ENCODE results near the gene COX5A.

Gene COX5A

DNA sequence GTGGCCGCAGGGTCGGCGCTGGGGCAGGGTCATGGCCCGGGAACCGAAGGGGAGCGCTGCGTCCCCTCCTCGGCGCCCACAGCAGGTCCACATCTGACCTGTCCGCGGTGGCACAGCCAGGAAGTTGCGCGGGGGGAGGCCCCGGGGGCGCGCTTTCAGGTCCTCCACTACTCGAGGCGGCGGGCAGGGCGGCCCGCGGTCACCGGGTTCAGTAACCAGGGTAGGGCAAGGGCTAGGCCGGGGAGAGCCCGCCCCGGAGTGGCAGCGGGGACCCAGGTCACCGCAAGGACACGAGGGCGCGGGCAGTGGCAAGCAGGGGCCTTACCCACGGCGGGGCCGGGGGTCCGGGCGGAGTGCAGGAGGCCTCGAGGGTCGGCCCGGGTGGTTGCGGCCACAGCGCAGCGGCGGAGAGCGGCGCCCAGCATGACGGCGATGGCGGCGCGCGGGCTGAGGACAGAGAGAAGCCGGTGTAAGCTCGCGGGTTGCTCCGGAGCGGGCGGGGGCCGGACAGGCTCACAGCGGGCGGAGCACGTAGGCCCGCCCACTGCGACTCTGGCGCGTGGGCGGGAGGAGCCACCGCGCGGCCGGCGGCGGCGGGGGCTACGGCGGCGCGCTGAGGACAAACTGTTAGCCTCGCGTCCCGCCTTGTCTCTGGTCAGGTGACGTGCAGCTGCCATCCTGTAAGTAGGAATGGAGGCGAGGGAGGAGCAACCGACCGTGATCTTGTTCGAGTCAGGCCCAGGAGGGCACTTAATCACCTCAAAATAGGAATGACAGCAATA, at the start of gene COX5A:
COX5A (minus strand) TSS at position 484 of the 782 bp plus-strand sequence; CDS start at position 425, 59 bp downstream.
- DNase-seq = peak; percentile 98
- no peak for TF ChIP-seq GATA1 (IDR thresholded peaks at IDR 0.05; ENCODE audit: low read depth, low read length)
- peak; percentile 89 for TF ChIP-seq POLR2A (IDR thresholded peaks at IDR 0.05; ENCODE audit: low read length)

DNA sequence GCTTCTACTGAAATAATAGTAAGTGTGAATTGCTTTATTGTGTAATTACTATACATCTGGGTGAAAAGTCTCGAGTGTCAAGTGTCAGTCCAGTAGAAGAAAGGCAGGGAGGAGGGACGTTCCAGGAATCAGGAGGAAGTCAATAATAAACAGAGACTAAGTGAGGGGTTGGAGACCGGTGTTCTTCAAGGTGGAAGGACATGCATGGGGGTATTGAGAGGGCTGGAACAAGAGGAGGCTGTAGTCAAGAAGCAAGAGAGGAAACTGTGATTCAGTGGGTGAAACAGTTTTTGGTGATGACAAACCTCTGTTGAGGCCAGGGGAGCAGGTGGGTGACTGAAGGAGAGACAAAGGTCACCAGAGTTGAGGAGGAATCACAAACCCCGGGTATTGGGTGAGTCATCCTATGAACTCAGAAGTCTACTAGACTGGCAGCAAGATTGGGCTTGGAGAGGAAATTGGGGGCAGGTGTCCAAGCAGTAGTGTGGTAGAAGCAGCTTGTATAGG, 45.9 kb upstream of the COX5A start:
- TF ChIP-seq GATA1 (IDR thresholded peaks at IDR 0.05; ENCODE audit: low read depth, low read length) = no peak
- TF ChIP-seq POLR2A (IDR thresholded peaks at IDR 0.05; ENCODE audit: low read length) = no peak
- no peak for DNase-seq

DNA sequence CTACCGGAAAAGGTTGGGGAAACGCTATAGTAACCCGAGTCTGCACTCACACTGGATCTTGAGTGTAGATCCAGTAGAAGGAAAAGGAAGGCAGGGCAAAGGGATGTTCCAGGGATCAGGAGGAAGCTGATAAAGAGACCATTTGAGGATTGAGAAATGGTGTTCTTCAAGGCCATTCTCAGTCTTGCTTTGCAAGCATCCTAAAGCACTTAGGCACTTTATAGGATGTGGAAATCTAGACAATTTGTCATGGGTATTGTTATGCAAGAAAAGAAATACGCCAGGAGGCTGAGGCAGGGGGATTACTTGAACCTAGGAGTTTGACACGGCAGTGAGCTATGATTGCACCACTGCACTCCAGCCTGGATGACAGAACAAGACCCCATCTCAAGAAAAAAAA, 44.3 kb upstream of the COX5A start:
- TF ChIP-seq POLR2A (IDR thresholded peaks at IDR 0.05; ENCODE audit: low read length) (no peak), GATA1 (IDR thresholded peaks at IDR 0.05; ENCODE audit: low read depth, low read length) (no peak)
- DNase-seq = no peak

DNA sequence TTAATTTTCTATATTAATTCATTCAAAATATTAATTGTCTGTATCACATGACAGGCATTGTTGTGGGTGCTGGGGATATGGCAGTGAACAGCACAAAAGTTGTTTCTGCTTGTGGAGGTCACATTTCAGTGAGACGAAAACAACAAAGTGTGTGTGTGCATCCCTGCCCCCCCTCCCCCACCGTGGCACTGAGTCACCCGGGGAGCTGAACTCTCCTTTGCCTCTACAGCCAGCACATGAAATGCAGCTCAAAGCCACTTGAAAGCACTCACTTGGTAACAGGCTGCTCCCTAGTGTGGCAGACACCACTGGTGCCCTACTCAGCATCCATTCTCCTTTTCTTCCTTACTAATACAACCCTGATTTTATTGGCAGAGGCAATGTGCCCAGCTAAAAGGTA, 40.6 kb upstream of the COX5A start:
- DNase-seq = no peak
- TF ChIP-seq GATA1 (IDR thresholded peaks at IDR 0.05; ENCODE audit: low read depth, low read length) (no peak), POLR2A (IDR thresholded peaks at IDR 0.05; ENCODE audit: low read length) (no peak)

DNA sequence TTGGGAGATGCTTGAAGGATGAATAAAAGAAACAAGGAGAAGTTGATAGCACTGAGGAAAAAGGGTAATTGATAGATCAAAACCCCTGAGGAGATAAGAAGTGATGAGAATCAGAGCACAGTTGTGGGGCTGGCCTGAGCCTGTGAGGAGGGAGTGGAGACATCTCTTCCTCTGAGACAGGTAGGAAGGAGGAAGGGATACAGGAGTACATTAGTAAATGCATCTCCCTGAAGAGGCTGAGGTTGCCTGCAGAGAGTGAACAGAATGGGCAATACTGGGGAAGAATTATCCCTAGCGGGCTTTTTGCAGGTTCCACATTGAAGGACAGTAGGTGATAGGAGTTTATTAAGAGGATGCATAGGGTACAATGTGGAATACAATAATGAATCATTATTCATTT, 40.2 kb upstream of the COX5A start:
- TF ChIP-seq GATA1 (IDR thresholded peaks at IDR 0.05; ENCODE audit: low read depth, low read length) = no peak
- no peak for TF ChIP-seq POLR2A (IDR thresholded peaks at IDR 0.05; ENCODE audit: low read length)
- no peak for DNase-seq

DNA sequence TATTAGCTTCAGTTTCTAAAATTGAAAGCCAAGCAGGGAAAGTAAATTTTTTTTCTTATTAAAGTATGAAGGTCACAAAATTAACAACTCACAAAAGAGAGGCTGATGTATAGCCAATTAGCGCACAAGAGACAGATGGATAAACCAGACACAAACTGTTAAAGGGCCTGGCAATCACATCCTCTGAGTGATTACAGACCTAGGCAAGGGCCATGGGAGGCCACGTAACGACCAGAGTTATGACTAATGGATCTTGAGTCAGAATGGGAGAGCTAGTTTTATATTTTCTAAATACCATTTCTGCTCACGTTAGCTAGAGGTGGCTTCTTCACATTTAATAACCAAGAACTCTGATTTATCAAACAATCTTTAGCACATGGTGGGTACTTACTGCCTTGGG, 39.7 kb upstream of the COX5A start:
- DNase-seq = no peak
- TF ChIP-seq POLR2A (IDR thresholded peaks at IDR 0.05; ENCODE audit: low read length) (no peak), GATA1 (IDR thresholded peaks at IDR 0.05; ENCODE audit: low read depth, low read length) (no peak)

DNA sequence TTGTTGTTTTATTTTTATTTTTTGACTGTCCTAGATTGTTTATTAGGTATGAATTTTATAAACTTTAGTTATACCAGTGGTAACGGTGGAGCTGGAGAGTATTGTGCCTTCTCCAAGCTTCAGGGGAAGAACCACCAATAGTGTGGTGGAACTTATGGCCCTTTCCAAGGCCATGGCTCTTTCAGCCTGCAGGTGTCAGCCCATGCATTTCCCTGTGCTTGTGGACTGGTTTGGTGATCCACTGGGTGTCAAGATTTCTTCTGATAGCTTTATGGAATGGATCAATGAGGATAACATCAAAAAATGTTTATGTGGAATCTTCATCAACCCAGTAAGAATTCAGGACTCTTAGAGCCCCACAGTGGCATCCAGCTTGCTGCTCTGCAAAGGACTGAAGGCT, 38.3 kb upstream of the COX5A start:
- TF ChIP-seq GATA1 (IDR thresholded peaks at IDR 0.05; ENCODE audit: low read depth, low read length) = no peak
- TF ChIP-seq POLR2A (IDR thresholded peaks at IDR 0.05; ENCODE audit: low read length) = no peak
- DNase-seq = peak; percentile 14 to 25

DNA sequence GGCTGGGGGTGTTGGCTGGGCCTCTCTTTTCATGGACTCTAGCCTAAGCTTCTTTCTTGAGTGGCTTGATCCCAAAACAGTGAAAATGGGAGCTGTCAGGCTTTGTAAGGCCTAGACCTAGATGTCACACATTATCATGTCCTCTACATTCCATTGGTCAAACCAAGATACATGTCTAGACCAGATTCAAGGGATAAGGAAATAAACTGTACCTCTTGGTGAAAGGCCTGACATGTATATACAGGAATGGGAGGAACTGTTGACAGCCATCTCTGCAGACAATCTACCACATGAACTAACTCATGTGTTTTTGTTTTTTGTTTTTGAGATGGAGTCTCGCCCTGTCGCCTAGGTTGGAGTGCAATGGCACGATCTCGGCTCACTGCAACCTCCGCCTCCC, 29.8 kb upstream of the COX5A start:
- TF ChIP-seq POLR2A (IDR thresholded peaks at IDR 0.05; ENCODE audit: low read length) = no peak
- no peak for TF ChIP-seq GATA1 (IDR thresholded peaks at IDR 0.05; ENCODE audit: low read depth, low read length)
- no peak for DNase-seq

DNA sequence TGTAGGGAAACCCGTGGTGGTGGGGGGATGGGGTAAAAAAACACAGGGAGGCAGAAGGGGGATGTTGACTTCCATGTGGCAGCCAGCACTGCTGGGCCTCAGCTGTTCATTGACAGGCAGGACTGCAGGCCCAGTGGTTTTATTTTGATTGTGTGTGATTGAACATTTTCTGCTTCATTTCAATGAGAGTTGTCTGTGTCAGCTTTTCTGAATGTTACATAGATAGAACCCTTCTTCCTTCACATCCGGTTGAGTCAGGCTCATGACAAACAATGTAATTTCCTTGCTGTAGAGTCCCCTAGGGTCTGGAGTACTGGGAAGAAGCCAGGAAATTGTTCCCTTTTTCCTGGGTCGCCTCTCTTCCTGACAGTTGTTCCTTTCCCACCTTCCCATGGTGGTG, 26.9 kb upstream of the COX5A start:
- no peak for DNase-seq

DNA sequence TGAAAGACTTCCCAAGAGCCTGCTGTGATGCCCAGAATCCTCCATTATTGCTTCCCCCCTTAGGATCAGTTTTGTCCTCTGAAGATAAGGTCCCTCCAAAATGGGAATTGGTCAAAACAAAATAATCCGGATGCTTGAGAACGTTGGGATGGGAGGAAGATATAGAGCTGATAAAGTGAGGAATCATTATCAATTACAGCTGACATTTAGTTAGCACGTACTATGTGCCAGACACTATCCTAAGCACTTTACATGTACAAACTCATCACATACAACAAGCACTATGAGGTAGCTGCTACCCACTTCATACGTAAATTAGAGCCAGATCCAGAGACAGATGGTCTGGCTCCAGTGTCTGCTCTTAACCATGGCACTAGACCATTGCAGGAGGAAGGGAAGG, 25.3 kb upstream of the COX5A start:
- no peak for DNase-seq
- TF ChIP-seq POLR2A (IDR thresholded peaks at IDR 0.05; ENCODE audit: low read length) = no peak
- TF ChIP-seq GATA1 (IDR thresholded peaks at IDR 0.05; ENCODE audit: low read depth, low read length) = no peak

More for the DNA sequence above, 26.9 kb upstream of the COX5A start:
- no peak for TF ChIP-seq POLR2A (IDR thresholded peaks at IDR 0.05; ENCODE audit: low read length)
- no peak for TF ChIP-seq GATA1 (IDR thresholded peaks at IDR 0.05; ENCODE audit: low read depth, low read length)

DNA sequence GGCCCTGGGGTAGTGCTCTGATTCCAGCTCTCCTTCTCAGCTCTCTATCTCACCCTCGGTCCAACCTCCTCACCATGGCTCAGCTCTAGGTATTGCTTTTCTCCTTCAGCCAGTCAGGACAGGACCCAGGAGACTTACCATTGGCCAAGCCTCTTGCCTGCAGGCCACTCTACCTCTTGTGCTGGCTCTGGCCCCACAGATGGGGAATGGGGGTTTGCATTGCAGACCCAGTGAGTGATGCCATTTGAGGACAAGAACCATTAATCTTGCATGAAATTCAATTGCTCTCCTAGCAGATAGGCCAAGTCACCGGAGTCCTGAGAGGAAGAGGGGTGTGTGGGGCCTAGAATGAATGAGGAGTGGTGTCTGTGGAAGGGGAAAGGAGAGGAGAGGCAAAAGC, 24.8 kb upstream of the COX5A start:
- no peak for DNase-seq
- TF ChIP-seq POLR2A (IDR thresholded peaks at IDR 0.05; ENCODE audit: low read length) = no peak
- no peak for TF ChIP-seq GATA1 (IDR thresholded peaks at IDR 0.05; ENCODE audit: low read depth, low read length)

DNA sequence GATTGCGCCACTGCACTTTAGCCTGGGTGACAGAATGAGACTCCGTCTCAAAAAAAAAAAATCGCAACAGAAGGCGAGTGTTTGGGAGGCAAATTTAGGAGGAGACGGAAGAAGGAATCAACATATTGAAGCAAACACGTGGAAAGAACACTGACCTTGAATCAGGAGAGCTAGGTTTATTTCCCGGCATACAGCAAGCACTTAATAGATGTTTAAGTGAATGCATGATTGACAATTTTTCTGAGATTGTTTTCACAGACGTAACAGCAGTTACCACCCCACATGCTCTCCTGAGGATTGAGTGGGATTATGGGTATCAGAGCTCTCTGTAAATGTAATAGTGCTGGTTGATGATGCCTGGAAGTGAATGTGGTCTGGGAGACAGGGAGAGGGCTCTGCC, 24.3 kb upstream of the COX5A start:
- TF ChIP-seq POLR2A (IDR thresholded peaks at IDR 0.05; ENCODE audit: low read length) = no peak
- TF ChIP-seq GATA1 (IDR thresholded peaks at IDR 0.05; ENCODE audit: low read depth, low read length) = no peak
- DNase-seq = no peak

DNA sequence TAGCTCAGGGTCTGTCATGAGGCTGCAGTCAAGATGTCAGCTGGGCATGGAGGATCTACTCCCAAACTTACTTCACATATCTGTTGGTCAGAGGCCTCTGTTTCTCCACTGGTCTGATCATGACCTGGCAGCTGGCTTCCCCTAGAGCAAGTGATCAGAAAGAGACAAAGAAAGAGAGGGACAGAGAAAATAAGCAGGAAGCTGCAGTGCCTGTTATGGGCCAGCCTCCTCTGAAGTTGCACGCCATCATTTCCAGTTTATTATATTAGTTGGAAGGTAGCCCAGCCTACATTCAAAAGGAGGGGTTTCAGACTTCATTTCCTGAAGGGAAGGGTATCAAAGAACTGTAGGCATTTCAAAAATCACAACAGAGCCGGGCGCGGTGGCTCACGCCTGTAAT, 23.7 kb upstream of the COX5A start:
- no peak for DNase-seq
- TF ChIP-seq POLR2A (IDR thresholded peaks at IDR 0.05; ENCODE audit: low read length) (no peak), GATA1 (IDR thresholded peaks at IDR 0.05; ENCODE audit: low read depth, low read length) (no peak)

DNA sequence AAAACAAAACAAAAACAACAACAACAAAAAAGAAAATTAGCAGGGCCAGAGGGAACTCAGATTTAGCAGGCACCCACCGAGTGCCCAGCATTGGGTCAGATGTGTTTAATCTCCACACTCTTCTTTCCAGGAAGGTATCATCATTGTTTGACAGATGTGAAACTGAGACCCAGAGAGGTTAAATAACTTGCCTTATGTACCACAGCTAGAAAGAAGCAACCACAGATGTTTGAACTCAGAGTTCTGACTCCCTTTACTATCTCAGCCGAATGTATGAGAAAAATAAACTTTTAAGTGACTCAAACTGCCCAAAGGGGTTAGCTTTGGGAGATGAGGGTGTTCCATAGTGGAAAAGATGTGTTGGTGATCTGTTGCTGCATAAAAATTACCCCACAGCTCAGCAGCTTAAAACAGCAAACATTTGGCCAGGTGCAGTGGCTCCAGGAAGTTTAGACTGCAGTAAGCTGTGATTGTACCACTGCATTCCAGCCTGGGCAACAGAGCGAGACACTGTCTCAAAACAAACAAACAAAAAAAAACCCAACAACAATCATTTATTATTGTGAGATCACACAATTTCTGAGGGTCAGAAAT, 23.2 kb upstream of the COX5A start:
- TF ChIP-seq POLR2A (IDR thresholded peaks at IDR 0.05; ENCODE audit: low read length) (no peak), GATA1 (IDR thresholded peaks at IDR 0.05; ENCODE audit: low read depth, low read length) (no peak)
- no peak for DNase-seq

DNA sequence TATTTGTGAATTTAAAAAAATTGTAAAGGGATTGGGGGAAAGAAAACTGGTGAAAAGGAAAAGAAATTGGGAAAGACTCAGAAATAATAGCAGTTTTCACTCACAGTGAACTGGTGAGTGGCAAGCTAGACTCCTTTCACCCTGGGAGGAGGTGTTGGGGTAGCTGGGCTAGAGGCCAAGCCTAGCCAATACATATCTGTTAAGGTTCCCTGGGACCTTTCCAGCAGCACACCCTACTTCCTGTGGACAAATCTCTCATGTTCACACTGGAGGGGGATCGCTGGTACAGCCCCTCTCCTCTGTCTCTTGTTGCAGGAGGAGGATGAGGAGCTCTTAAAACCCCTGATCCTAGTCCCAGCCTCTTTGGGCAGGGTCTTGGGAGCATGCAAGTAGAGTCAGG, 22.4 kb upstream of the COX5A start:
- TF ChIP-seq POLR2A (IDR thresholded peaks at IDR 0.05; ENCODE audit: low read length) (no peak), GATA1 (IDR thresholded peaks at IDR 0.05; ENCODE audit: low read depth, low read length) (no peak)
- DNase-seq = no peak

All from erythroblast (primary cell).